ENCODE data around the gene WIPF3.

WIPF3 gene

GRCh38 chr7:29951206-29951605, 144.9 kb downstream of the WIPF3 start:
- Histone ChIP-seq H3K4me2 (ENCODE audit: low read depth, low read length, poor library complexity, severe bottlenecking) (no peak overlapping the region), H3K4me3 (ENCODE audit: low read length, poor library complexity, severe bottlenecking) (no peak overlapping the region), H3K4me1 (ENCODE audit: insufficient read depth, low read length, poor library complexity, severe bottlenecking) (peaks cover 8% of the 10 kb centered on the region), H3K9ac (ENCODE audit: low read depth, low read length, poor library complexity, severe bottlenecking) (no peak overlapping the region), H4K20me1 (ENCODE audit: insufficient read depth, low read length, poor library complexity, severe bottlenecking) (no peaks in the 10 kb centered on the region), H3K36me3 (ENCODE audit: insufficient read depth, low read length) (peaks cover 6% of the 10 kb centered on the region; the same call in 1 of the 2 replicates), H3K9me2 (replicated peaks; ENCODE audit: low read depth, low read length) (no peaks in the 10 kb centered on the region), H2AFZ (ENCODE audit: low read length) (no peak overlapping the region), H3K27me3 (ENCODE audit: insufficient read depth, low read length, poor library complexity, severe bottlenecking) (no peaks in the 10 kb centered on the region), H3F3A (ENCODE audit: low read depth) (no peaks in the 10 kb centered on the region), H3K9me3 (ENCODE audit: insufficient read depth, low read depth, low read length) (no peaks in the 10 kb centered on the region; the same call in 1 of the 2 replicates), H3K79me2 (ENCODE audit: insufficient read depth, low read length) (no peaks in the 10 kb centered on the region)
- TF ChIP-seq CTCF (conservative IDR thresholded peaks at IDR 0.05; ENCODE audit: low read length) (no peak), EZH2phosphoT487 (IDR thresholded peaks at IDR 0.05; ENCODE audit: borderline replicate concordance) (no peak)

DNA sequence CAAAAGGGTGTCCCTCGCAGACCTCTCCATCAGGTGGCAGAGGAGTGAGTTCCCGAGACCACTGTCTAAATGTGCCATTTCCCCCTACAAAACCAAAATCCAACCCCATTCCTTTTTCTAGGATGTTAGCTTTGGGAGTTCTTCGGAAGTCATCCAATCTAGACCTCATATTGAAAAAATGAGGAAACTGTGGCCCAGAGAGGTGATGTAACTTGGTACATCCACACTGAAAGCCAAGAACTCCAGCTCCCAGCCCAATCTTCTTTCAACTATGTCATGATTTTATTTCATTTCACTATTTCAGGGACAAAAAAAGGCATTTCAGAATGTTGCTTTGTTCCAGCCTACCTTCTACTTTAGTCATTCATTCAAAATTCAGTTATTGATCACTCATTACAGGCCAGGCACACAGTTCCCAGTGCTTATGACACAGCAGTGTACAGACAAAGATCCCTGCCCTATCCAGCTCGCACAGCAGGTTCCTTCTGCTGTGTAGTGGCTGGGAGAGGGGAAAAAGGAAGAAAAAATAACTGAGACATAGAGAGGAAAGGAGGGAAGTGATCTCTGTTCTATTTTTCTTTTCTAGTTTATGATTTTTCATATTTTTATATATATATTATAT, 147.5 kb downstream of the WIPF3 start:
- H3K4me3 ChIP-seq (ENCODE audit: low read length, poor library complexity, severe bottlenecking): no peak overlapping the region
- no peak overlapping the region for H3K4me2 ChIP-seq (ENCODE audit: low read depth, low read length, poor library complexity, severe bottlenecking)
- no peak overlapping the region for H2AFZ ChIP-seq (ENCODE audit: low read length)
- TF ChIP-seq EZH2phosphoT487 (IDR thresholded peaks at IDR 0.05; ENCODE audit: borderline replicate concordance) (no peak), CTCF (conservative IDR thresholded peaks at IDR 0.05; ENCODE audit: low read length) (no peak)
- H3K9ac ChIP-seq (ENCODE audit: low read depth, low read length, poor library complexity, severe bottlenecking): no peak overlapping the region
- H3K9me2 ChIP-seq (replicated peaks; ENCODE audit: low read depth, low read length): no peaks in the 10 kb centered on the region
- no peaks in the 10 kb centered on the region for H3F3A ChIP-seq (ENCODE audit: low read depth)
- H3K36me3 ChIP-seq (ENCODE audit: insufficient read depth, low read length): peaks cover 6% of the 10 kb centered on the region; the same call in 1 of the 2 replicates
- H3K27me3 ChIP-seq (ENCODE audit: insufficient read depth, low read length, poor library complexity, severe bottlenecking): no peaks in the 10 kb centered on the region
- no peaks in the 10 kb centered on the region for H3K79me2 ChIP-seq (ENCODE audit: insufficient read depth, low read length)
- H3K9me3 ChIP-seq (ENCODE audit: insufficient read depth, low read depth, low read length): no peaks in the 10 kb centered on the region; the same call in 1 of the 2 replicates
- H3K4me1 ChIP-seq (ENCODE audit: insufficient read depth, low read length, poor library complexity, severe bottlenecking): peaks cover 15% of the 10 kb centered on the region
- H4K20me1 ChIP-seq (ENCODE audit: insufficient read depth, low read length, poor library complexity, severe bottlenecking): no peaks in the 10 kb centered on the region

DNA sequence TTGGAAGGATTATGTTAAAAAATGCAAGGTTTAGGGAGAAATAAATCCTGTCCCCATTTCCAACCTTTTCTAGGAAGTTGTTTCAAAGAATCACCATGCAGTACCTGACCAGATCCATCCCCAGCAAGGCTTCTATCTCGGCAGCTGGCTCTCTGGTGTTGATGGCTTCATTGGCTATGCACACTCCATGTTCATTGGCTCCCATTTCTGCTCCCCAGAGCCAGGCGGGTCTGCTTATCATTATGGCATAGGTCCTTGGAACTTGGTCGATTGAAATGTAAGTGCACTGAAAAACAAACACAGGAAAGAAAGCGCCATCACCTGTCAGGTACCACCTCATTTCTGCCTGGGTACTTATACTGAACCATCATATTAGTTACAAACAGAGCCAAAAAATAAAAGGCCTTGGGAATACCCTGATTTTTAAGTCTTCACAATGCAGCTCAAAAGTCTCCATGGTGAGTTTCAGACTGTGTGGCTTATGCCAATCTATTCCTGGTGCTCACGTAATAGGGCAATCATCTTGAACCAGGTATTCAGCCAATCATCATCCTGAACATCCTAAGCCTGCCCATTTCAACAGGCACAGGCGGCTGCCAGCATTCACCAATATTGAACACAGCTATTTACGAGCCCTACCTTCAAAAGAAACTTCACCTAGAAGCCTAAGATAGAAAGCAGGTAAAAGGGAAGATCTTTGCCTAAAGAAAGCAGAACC, 148.9 kb downstream of the WIPF3 start:
- Histone ChIP-seq H2AFZ (ENCODE audit: low read length) (no peak overlapping the region), H3K4me1 (ENCODE audit: insufficient read depth, low read length, poor library complexity, severe bottlenecking) (peaks cover 15% of the 10 kb centered on the region), H3K4me3 (ENCODE audit: low read length, poor library complexity, severe bottlenecking) (peak overlapping the region; percentile 42), H4K20me1 (ENCODE audit: insufficient read depth, low read length, poor library complexity, severe bottlenecking) (no peaks in the 10 kb centered on the region), H3K79me2 (ENCODE audit: insufficient read depth, low read length) (no peaks in the 10 kb centered on the region), H3F3A (ENCODE audit: low read depth) (no peaks in the 10 kb centered on the region), H3K9me2 (replicated peaks; ENCODE audit: low read depth, low read length) (no peaks in the 10 kb centered on the region), H3K27me3 (ENCODE audit: insufficient read depth, low read length, poor library complexity, severe bottlenecking) (no peaks in the 10 kb centered on the region), H3K4me2 (ENCODE audit: low read depth, low read length, poor library complexity, severe bottlenecking) (peak overlapping the region; percentile 81), H3K9ac (ENCODE audit: low read depth, low read length, poor library complexity, severe bottlenecking) (peak overlapping the region; percentile 23), H3K9me3 (ENCODE audit: insufficient read depth, low read depth, low read length) (no peaks in the 10 kb centered on the region; the same call in 1 of the 2 replicates), H3K36me3 (ENCODE audit: insufficient read depth, low read length) (peaks cover 6% of the 10 kb centered on the region; the same call in 1 of the 2 replicates)
- no peak for TF ChIP-seq CTCF (conservative IDR thresholded peaks at IDR 0.05; ENCODE audit: low read length)
- no peak for TF ChIP-seq EZH2phosphoT487 (IDR thresholded peaks at IDR 0.05; ENCODE audit: borderline replicate concordance)

Data from Loucy (cell line).